Loucy (cell line): ENCODE measurements around the gene PREX1.

ENCODE experiments used
- CTCF ChIP-seq: fragments of 200-600 bp; sonication (generic); conservative IDR thresholded peaks from 2 replicates; pipeline ENCODE4 v1.5.1; 2014; ENCODE audit warnings: mild to moderate bottlenecking, antibody characterized with exemption, low read length
- EZH2phosphoT487 ChIP-seq: fragments of 200-600 bp; IDR thresholded peaks from 2 replicates; pipeline ENCODE4 v1.6.1; 2018; ENCODE audit warnings: antibody characterized with exemption, mild to moderate bottlenecking, moderate library complexity, borderline replicate concordance

- no peak for TF ChIP-seq CTCF
- no peak for TF ChIP-seq EZH2phosphoT487
Measured at GRCh38 chr20:48858075-48858790, 30.4 kb upstream of the PREX1 start.
